H9 (cell line): ENCODE data around the gene OTUB1. TPM values are rescaled to one million over a fixed set of nuclear protein-coding genes. Genes with fewer than 3 reads are reported as not detected.

Experiments
- DNase-seq: peaks from one replicate; pipeline ENCODE4 v3.0.0-alpha.2; 2017
- H2AFZ ChIP-seq: one replicate; pipeline ENCODE4 v1.6.1; 2013; ENCODE audit warnings: mild to moderate bottlenecking, low read length, control low read depth, moderate library complexity
- H2AK5ac ChIP-seq: 2 replicates; pipeline ENCODE4 v1.6.1; 2013; ENCODE audit warnings: low read length, control low read depth, mixed read lengths; ENCODE audit not compliant: insufficient read length
- H2BK120ac ChIP-seq: one replicate; pipeline ENCODE4 v1.6.1; 2013; ENCODE audit warnings: low read depth, mild to moderate bottlenecking, low read length, control low read depth, inconsistent platforms; ENCODE audit not compliant: poor library complexity, severe bottlenecking
- H2BK12ac ChIP-seq: 2 replicates; pipeline ENCODE4 v1.6.1; 2013; ENCODE audit warnings: low read length, control low read depth, mixed read lengths, low read depth; ENCODE audit not compliant: insufficient read length
- H2BK15ac ChIP-seq: 2 replicates; pipeline ENCODE4 v1.6.1; 2013; ENCODE audit warnings: low read depth, low read length, control low read depth
- H2BK20ac ChIP-seq: one replicate; pipeline ENCODE4 v1.6.1; 2013; ENCODE audit warnings: low read depth, mild to moderate bottlenecking, low read length, control low read depth, inconsistent platforms; ENCODE audit not compliant: poor library complexity, severe bottlenecking
- H2BK5ac ChIP-seq: 2 replicates; pipeline ENCODE4 v1.6.1; 2013; ENCODE audit warnings: low read length, control low read depth, mixed read lengths; ENCODE audit not compliant: insufficient read length
- H3K14ac ChIP-seq: 2 replicates; pipeline ENCODE4 v1.6.1; 2013; ENCODE audit warnings: low read length, control low read depth; ENCODE audit not compliant: insufficient read depth
- H3K18ac ChIP-seq: 2 replicates; pipeline ENCODE4 v1.6.1; 2013; ENCODE audit warnings: low read depth, mild to moderate bottlenecking, mixed read lengths, low read length, control low read depth; ENCODE audit not compliant: insufficient read length
- H3K23ac ChIP-seq: 2 replicates; pipeline ENCODE4 v1.6.1; 2013; ENCODE audit warnings: low read length, control low read depth, mixed read lengths, low read depth; ENCODE audit not compliant: insufficient read length
- H3K23me2 ChIP-seq: 2 replicates; pipeline ENCODE4 v1.6.1; 2013; ENCODE audit warnings: low read depth, mild to moderate bottlenecking, mixed read lengths, low read length, control low read depth; ENCODE audit not compliant: insufficient read length, poor library complexity, severe bottlenecking
- H3K27ac ChIP-seq: 2 replicates; pipeline ENCODE4 v1.5.1; 2013; ENCODE audit warnings: low read length, control low read depth, mixed read lengths, low read depth; ENCODE audit not compliant: insufficient read length
- H3K27me3 ChIP-seq: 2 replicates; pipeline ENCODE4 v1.6.1; 2013; ENCODE audit warnings: low read length, control low read depth, inconsistent platforms; ENCODE audit not compliant: insufficient read depth
- H3K4ac ChIP-seq: 2 replicates; pipeline ENCODE4 v1.6.1; 2013; ENCODE audit warnings: low read depth, mild to moderate bottlenecking, control low read depth, inconsistent platforms, low read length, moderate library complexity
- H3K4me1 ChIP-seq: 2 replicates; pipeline ENCODE4 v1.6.1; 2013; ENCODE audit warnings: low read length, control low read depth, inconsistent platforms; ENCODE audit not compliant: insufficient read depth
- H3K4me2 ChIP-seq: 2 replicates; pipeline ENCODE4 v1.6.1; 2013; ENCODE audit warnings: low read length, control low read depth, mixed read lengths; ENCODE audit not compliant: insufficient read length, insufficient read depth
- H3K56ac ChIP-seq: 2 replicates; pipeline ENCODE4 v1.6.1; 2013; ENCODE audit warnings: low read depth, mild to moderate bottlenecking, mixed read lengths, low read length, control low read depth; ENCODE audit not compliant: insufficient read length
- H3K79me1 ChIP-seq: 2 replicates; pipeline ENCODE4 v1.6.1; 2013; ENCODE audit warnings: low read depth, mild to moderate bottlenecking, moderate library complexity, low read length, control low read depth, inconsistent platforms; ENCODE audit not compliant: insufficient read depth, poor library complexity, severe bottlenecking
- H3K79me2 ChIP-seq: 2 replicates; pipeline ENCODE4 v1.6.1; 2013; ENCODE audit warnings: low read length, control low read depth, inconsistent platforms; ENCODE audit not compliant: insufficient read depth
- H3K9ac ChIP-seq: 2 replicates; pipeline ENCODE4 v1.6.1; 2013; ENCODE audit warnings: low read length, control low read depth, mixed read lengths; ENCODE audit not compliant: insufficient read length; ENCODE audit errors: extremely low read depth
- H3K9me3 ChIP-seq: one replicate; pipeline ENCODE4 v1.6.1; 2013; ENCODE audit warnings: low read depth, low read length, inconsistent platforms; ENCODE audit not compliant: control insufficient read depth
- H3T11ph ChIP-seq: one replicate; pipeline ENCODE4 v1.6.1; 2013; ENCODE audit warnings: mild to moderate bottlenecking, low read length, control low read depth, inconsistent platforms
- H4K20me1 ChIP-seq: one replicate; pipeline ENCODE4 v1.6.1; 2013; ENCODE audit not compliant: control insufficient read depth, insufficient read length, insufficient read depth
- H4K5ac ChIP-seq: 2 replicates; pipeline ENCODE4 v1.6.1; 2013; ENCODE audit warnings: low read depth, mild to moderate bottlenecking, mixed read lengths, low read length, control low read depth; ENCODE audit not compliant: insufficient read length
- H4K8ac ChIP-seq: replicated peaks from 2 replicates; pipeline ENCODE4 v1.6.1; 2013; ENCODE audit warnings: low read length, control low read depth, mixed read lengths, low read depth; ENCODE audit not compliant: insufficient read length
- H4K91ac ChIP-seq: 2 replicates; pipeline ENCODE4 v1.6.1; 2013; ENCODE audit warnings: low read depth, mild to moderate bottlenecking, moderate library complexity, mixed read lengths, low read length, control low read depth; ENCODE audit not compliant: insufficient read length
- H3K27ac Mint-ChIP-seq, 3 experiments: 2 replicates in 2 of 3; 3 replicates in 1 of 3; pipeline ENCODE4 v1.8.0; 2020 to 2021; ENCODE audit warnings: mixed read lengths in 3 of 3, mild to moderate bottlenecking in 1 of 3, moderate library complexity in 1 of 3
- H3K27me3 Mint-ChIP-seq: 2 replicates; pipeline ENCODE4 v1.8.0; 2021; ENCODE audit warnings: low read depth, mild to moderate bottlenecking, moderate library complexity, mixed read lengths
- H3K36me3 Mint-ChIP-seq, 3 experiments: 2 replicates in 2 of 3; 3 replicates in 1 of 3; pipeline ENCODE4 v1.8.0; 2020 to 2021; ENCODE audit warnings: low read depth in 3 of 3, mixed read lengths in 3 of 3; ENCODE audit not compliant: insufficient read depth in 1 of 3
- H3K4me1 Mint-ChIP-seq, 2 experiments: 2 replicates each; pipeline ENCODE4 v1.8.0; 2020; ENCODE audit warnings: mixed read lengths in 2 of 2
- H3K4me3 Mint-ChIP-seq, 2 experiments: 2 replicates in 1 of 2; 3 replicates in 1 of 2; pipeline ENCODE4 v1.8.0; 2020 to 2021; ENCODE audit warnings: mild to moderate bottlenecking in 2 of 2, mixed read lengths in 2 of 2, moderate library complexity in 1 of 2
- H3K9me3 Mint-ChIP-seq, 2 experiments: 2 replicates in 1 of 2; 3 replicates in 1 of 2; pipeline ENCODE4 v1.8.0; 2020; ENCODE audit warnings: mild to moderate bottlenecking in 2 of 2, mixed read lengths in 2 of 2, moderate library complexity in 1 of 2
- WGBS: extraction: QIAGEN DNeasy Blood & Tissue Kit; methylation state at CpG from one replicate; pipeline ENCODE4 v1.1.7; 2013; ENCODE audit warnings: missing lambda C conversion rate, low lambda C conversion rate, mixed read lengths; ENCODE audit not compliant: insufficient read length; ENCODE audit errors: extremely low coverage; 5-methylcytosine and 5-hydroxymethylcytosine counted together
- total RNA-seq: library from RNA; stranded (reverse); gene quantifications from 2 replicates; pipeline ENCODE4 v1.2.1, GENCODE V29; 2021
- TF ChIP-seq, protein P1 (sequence below): fragments of 200-600 bp; sonication (generic); conservative IDR thresholded peaks from 3 replicates; pipeline ENCODE4 v1.8.0; 2021; ENCODE audit warnings: antibody characterized with exemption, mild to moderate bottlenecking

The OTUB1 gene
- total RNA-seq, 1 experiment from 2014 or later = 114 TPM

DNA sequence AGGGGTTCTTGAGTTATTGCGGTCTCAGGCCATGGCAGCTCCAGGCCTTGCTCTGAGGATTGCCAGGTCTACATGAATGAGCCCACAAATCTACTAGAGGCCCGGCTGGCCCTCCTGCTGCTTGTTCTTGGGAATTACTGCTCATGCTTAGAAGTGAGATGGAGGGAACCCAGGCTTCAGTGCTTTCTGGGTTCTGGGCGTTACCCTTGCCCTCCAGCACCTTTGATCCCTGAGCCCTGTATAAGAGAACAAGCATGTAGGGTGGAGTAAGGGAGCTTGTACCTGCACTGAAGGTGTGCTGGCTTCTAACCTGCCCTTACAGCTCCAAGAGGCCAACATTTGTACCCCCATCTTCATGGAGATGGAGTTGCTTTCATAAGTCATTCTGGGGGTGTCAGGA, 43.4 kb upstream of the OTUB1 start:
- Histone ChIP-seq H3K4me1 (no peaks in the 10 kb centered on the region), H2BK15ac (no peak overlapping the region), H2AFZ (no peak overlapping the region), H4K91ac (no peak overlapping the region), H2AK5ac (no peak overlapping the region), H3K79me2 (peaks cover 7% of the 10 kb centered on the region; the same call in 1 of the 2 replicates), H2BK12ac (no peak overlapping the region), H3K4ac (no peak overlapping the region), H3K79me1 (peaks cover 9% of the 10 kb centered on the region), H2BK120ac (no peak overlapping the region), H3K56ac (no peak overlapping the region), H3K4me2 (no peak overlapping the region), H3K23ac (no peak overlapping the region), H4K8ac (no peak overlapping the region), H2BK5ac (no peak overlapping the region), H3K9me3 (no peaks in the 10 kb centered on the region), H3T11ph (no peak overlapping the region), H3K18ac (no peak overlapping the region), H4K5ac (no peak overlapping the region), H3K9ac (no peak overlapping the region), H3K27me3 (no peaks in the 10 kb centered on the region), H2BK20ac (no peak overlapping the region), H3K23me2 (peaks cover 11% of the 10 kb centered on the region), H3K27ac (no peak overlapping the region), H3K14ac (no peak overlapping the region), H4K20me1 (no peaks in the 10 kb centered on the region)
- H3K36me3 Mint-ChIP-seq = peaks cover 5 to 26% (median 24%) of the 10 kb centered on the region in 3 experiments; a peak in 6 of 7 replicates
- no CpG with 5 or more reads among the region's 3 CpGs for WGBS
- no peaks in the 10 kb centered on the region; the same call in 1 of the 2 replicates for H3K27me3 Mint-ChIP-seq
- H3K9me3 Mint-ChIP-seq = no peaks in the 10 kb centered on the region; a peak in 1 of 5 replicates
- DNase-seq = no peak
- peaks cover 14 to 21% of the 10 kb centered on the region in 2 experiments for H3K4me1 Mint-ChIP-seq
- peak overlapping the region in 1 of 3 experiments; percentile 79; a peak in 1 of 7 replicates for H3K27ac Mint-ChIP-seq
- TF ChIP-seq, protein P1, sequence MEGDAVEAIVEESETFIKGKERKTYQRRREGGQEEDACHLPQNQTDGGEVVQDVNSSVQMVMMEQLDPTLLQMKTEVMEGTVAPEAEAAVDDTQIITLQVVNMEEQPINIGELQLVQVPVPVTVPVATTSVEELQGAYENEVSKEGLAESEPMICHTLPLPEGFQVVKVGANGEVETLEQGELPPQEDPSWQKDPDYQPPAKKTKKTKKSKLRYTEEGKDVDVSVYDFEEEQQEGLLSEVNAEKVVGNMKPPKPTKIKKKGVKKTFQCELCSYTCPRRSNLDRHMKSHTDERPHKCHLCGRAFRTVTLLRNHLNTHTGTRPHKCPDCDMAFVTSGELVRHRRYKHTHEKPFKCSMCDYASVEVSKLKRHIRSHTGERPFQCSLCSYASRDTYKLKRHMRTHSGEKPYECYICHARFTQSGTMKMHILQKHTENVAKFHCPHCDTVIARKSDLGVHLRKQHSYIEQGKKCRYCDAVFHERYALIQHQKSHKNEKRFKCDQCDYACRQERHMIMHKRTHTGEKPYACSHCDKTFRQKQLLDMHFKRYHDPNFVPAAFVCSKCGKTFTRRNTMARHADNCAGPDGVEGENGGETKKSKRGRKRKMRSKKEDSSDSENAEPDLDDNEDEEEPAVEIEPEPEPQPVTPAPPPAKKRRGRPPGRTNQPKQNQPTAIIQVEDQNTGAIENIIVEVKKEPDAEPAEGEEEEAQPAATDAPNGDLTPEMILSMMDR = no peak
- H3K4me3 Mint-ChIP-seq = no peak overlapping the region
